HEK293 (cell line): ENCODE data around the gene IP6K3.

Source experiments
- TCF7L2 ChIP-seq: IDR thresholded peaks from 2 replicates; pipeline ENCODE4 v1.6.1; 2011; ENCODE audit warnings: low read depth, mild to moderate bottlenecking, inconsistent platforms, low read length, moderate library complexity, borderline replicate concordance
- YY2 ChIP-seq: fragments of 450-650 bp; formaldehyde crosslinking; IDR thresholded peaks from 2 replicates; pipeline ENCODE4 v1.5.1; 2016; ENCODE audit warnings: missing biosample characterization, missing genetic modification characterization
- ZBTB44 ChIP-seq: fragments of 450-650 bp; IDR thresholded peaks from 2 replicates; pipeline ENCODE4 v1.5.1; 2018; ENCODE audit warnings: missing biosample characterization, mild to moderate bottlenecking, missing genetic modification characterization
- ZEB2 ChIP-seq: fragments of 450-650 bp; formaldehyde crosslinking; IDR thresholded peaks from 2 replicates; pipeline ENCODE4 v1.5.1; 2016; ENCODE audit warnings: missing biosample characterization, missing genetic modification characterization
- ZNF23 ChIP-seq: fragments of 450-650 bp; formaldehyde crosslinking; IDR thresholded peaks from 2 replicates; pipeline ENCODE4 v1.5.1; 2016; ENCODE audit warnings: missing biosample characterization, missing genetic modification characterization, borderline replicate concordance
- ZNF335 ChIP-seq: fragments of 450-650 bp; formaldehyde crosslinking; conservative IDR thresholded peaks from 2 replicates; pipeline ENCODE4 v1.5.1; 2016; ENCODE audit warnings: missing biosample characterization, missing genetic modification characterization
- ZSCAN30 ChIP-seq: fragments of 450-650 bp; IDR thresholded peaks from 2 replicates; pipeline ENCODE4 v1.5.1; 2018; ENCODE audit warnings: missing biosample characterization, mild to moderate bottlenecking, missing genetic modification characterization, moderate library complexity
- TF ChIP-seq, protein P1 (sequence below): fragments of 450-650 bp; formaldehyde crosslinking; IDR thresholded peaks from 2 replicates; pipeline ENCODE4 v1.5.1; 2016; ENCODE audit warnings: missing biosample characterization, missing genetic modification characterization

GRCh38 chr6:33782561-33782960 is 35.9 kb upstream of the IP6K3 start:
- no peak for TF ChIP-seq ZNF335 (tag by site-specific recombination)
- TF ChIP-seq, protein P1, sequence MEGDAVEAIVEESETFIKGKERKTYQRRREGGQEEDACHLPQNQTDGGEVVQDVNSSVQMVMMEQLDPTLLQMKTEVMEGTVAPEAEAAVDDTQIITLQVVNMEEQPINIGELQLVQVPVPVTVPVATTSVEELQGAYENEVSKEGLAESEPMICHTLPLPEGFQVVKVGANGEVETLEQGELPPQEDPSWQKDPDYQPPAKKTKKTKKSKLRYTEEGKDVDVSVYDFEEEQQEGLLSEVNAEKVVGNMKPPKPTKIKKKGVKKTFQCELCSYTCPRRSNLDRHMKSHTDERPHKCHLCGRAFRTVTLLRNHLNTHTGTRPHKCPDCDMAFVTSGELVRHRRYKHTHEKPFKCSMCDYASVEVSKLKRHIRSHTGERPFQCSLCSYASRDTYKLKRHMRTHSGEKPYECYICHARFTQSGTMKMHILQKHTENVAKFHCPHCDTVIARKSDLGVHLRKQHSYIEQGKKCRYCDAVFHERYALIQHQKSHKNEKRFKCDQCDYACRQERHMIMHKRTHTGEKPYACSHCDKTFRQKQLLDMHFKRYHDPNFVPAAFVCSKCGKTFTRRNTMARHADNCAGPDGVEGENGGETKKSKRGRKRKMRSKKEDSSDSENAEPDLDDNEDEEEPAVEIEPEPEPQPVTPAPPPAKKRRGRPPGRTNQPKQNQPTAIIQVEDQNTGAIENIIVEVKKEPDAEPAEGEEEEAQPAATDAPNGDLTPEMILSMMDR (tag by site-specific recombination): no peak
- TF ChIP-seq ZEB2: no peak
- no peak for TF ChIP-seq ZNF23 (tag by site-specific recombination)
- no peak for TF ChIP-seq TCF7L2
- no peak for TF ChIP-seq ZSCAN30 (tag by site-specific recombination)
- TF ChIP-seq YY2: no peak
- TF ChIP-seq ZBTB44 (tag by site-specific recombination): no peak
